Stimulated activated CD4-positive, alpha-beta T cell treated with anti-CD3 and anti-CD28 coated beads, TNF-alpha, amount 100 ng/mL, for 48 hours (primary cell): ENCODE results near the gene TMPRSS15.
"Not testable (repeated sequence)": the region's sequence is repeated elsewhere in the genome, so short reads cannot be mapped to it uniquely, and the experiment has no call there.

ENCODE experiments used
- DNase-seq, 3 donors: peaks; one replicate each; pipeline ENCODE4 v3.0.0-alpha.2; 2020; ENCODE audit warnings: low read depth in 3 of 3

Gene TMPRSS15

GRCh38 chr21:18403735-18404450 is at the start of gene TMPRSS15:
Gene TMPRSS15 (minus strand): TSS chr21:18403785. CDS start chr21:18403622, 163 bp downstream.
- no peak for DNase-seq

- DNase-seq, result no peak
These were observed 48.1 kb upstream of the TMPRSS15 start for GRCh38 chr21:18451670-18452069.

GRCh38 chr21:18449605-18450550 is 46.3 kb upstream of the TMPRSS15 start:
- no peak for DNase-seq

- no peak for DNase-seq
These were observed 40.1 kb upstream of the TMPRSS15 start for GRCh38 chr21:18443701-18444100.

DNA sequence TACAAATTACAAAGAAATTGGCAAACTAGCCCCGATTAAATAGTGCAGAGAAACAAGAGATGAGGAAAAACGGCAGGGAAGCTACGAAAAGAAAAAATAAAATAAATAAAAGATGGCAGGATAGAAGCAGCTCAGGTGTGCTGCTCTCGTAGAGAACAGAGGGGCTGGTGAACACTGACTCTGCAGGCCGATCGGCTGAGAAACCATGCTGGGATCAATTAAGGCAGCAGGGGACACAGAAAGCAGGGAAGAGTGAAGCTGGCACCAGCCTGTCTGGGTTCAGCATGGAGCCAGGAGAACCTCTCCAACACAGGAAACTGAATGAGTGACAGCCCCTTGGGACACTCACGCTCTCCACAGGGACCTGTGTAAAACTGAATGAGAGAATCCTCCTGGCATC is 39.5 kb upstream of the TMPRSS15 start:
- DNase-seq, result no peak

DNA sequence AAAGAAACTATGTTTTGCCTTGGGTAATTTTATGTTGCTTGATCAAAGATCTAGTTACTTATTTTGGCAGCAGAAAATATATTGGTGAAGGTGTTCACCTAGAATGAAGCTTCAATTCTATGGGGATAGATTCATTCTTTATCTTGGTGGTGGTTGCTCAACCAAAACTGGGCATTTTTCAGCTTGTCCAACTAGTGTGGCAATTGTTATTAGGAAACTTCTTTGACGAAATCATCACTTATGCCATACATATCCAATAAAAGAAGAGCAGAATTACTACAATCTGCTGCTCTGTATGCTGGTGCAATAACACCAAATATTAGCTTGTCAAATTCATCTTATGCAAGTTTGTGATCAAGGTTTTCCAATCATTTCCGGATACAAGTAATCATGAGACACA is 26.8 kb upstream of the TMPRSS15 start:
- no peak for DNase-seq

DNA sequence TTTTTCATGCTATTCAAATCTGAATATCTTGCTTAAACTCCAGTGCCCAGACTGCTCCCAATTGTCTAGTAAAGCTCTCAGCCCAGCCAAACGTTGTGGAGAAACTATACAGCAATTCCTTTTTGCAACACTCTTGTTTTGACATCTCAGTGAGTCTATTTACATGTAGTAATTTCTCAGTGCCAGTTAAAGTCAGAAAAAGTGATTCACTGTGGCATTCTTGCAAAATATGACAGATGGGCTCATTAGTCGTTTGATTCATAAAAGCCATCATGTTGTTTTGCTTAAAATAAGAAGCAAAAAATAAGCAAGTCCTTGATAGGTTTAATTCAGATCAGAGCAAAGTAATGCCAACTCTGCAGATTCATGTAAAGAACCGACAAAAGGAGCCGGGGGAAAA is 20.7 kb upstream of the TMPRSS15 start:
- no peak for DNase-seq

- DNase-seq, result no peak
These were observed 13.7 kb upstream of the TMPRSS15 start for GRCh38 chr21:18417141-18417790.

DNA sequence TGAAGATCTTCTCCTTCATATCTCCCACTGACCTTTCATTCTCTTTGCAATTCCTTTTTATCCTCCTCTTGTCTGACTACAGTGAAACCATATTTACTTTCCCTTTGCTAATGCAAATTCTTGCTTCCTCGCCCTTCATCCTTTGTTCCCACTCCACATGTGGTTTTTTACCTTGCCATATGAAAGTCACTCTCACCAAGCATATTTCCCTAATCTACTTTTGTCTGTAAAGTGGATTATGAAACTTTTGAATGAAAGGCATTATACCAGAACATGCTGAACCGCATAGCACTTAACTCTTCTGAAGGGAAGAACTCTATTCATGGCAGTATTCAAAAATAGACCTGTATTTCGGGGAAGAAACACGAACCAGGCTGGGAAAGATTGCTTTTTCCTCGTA is 8.0 kb upstream of the TMPRSS15 start:
- DNase-seq, result no peak

DNA sequence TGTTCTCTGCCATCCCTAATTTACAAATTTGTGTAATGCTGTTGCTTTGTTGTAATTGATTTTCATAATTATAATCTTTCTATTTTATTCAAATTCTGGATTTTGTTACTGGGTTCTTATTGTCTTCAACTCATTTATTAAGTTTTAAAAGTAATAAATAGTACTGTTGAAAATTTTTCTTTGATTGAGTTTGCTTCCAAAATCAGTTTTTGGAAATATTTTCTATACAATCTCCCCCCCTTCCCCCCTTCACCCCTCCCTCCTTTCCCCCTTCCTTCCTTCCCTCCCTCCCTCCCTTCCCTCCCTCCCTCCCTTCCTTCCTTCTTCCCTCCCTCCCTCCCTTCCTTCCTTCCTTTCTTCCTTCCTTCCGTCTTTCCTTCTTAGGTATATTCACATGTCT is 6.0 kb upstream of the TMPRSS15 start:
- DNase-seq, result no peak

GRCh38 chr21:18398843-18399242 is 4.7 kb downstream of the TMPRSS15 start:
- DNase-seq, result no peak

DNA sequence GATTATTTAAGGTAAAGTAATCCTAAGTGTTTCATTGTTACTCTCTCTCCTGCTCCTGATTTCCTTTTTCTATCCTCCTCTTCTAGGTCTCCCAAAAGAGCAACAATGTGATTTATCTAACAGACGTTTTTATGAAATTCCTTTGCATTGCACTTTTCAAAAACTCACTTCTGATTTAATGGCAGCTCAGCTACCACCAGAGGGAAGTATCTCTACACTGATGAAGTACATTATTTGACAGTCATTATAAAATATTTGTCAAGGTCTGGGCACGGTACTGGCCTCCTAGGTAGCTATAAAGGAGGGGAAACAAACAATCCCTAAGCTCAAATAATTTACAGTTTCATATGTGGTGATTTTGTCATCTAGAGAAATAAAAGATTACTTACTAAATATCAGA is 15.6 kb downstream of the TMPRSS15 start:
- DNase-seq, result no peak

GRCh38 chr21:18384771-18385170 is 18.8 kb downstream of the TMPRSS15 start:
- DNase-seq, result no peak

DNA sequence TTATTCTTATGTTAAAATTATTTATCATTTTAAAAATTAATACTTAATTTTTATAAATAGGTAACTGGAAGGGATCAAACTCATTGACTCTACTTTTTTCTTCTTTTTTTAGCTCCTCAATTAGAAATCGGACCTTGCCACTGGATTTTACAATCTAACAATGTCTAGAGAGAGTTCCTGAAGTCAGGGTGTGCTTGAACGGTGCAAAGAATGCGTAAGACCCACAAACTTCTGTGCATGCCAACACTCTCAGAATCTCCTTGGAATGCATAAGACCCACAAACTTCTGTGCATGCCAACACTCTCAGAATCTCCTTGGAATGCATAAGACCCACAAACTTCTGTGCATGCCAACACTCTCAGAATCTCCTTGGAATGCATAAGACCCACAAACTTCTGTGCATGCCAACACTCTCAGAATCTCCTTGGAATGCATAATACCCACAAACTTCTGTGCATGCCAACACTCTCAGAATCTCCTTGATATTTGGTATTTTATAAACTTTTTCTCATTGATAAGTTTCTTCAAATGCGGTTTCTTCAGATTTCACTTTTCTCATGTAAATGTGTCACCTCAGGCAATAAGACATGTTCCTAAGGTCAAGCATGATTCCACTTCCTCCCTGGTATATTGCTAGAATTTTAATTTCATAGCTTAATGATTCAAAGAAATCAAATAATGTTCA is 20.5 kb downstream of the TMPRSS15 start:
- not testable (repeated sequence) for DNase-seq

DNA sequence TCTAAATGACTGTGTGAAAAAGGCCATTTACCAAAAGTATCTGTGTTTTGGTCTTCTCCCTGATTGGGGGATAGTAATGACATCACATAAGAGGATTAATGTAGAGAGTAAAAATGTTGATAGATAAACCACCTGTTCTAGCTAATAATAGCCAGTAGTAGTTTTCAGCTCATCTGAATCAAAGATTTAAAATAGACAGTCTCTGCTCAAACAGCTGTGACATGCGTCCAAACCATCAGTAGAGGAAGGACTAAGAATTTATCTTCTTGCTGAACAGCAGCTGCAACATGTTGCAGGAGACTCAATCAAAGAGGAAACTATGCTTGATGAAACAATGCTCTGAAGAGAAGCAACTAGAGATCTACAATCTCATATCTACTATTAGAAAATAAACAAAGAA is 21.4 kb downstream of the TMPRSS15 start:
- no peak for DNase-seq

DNA sequence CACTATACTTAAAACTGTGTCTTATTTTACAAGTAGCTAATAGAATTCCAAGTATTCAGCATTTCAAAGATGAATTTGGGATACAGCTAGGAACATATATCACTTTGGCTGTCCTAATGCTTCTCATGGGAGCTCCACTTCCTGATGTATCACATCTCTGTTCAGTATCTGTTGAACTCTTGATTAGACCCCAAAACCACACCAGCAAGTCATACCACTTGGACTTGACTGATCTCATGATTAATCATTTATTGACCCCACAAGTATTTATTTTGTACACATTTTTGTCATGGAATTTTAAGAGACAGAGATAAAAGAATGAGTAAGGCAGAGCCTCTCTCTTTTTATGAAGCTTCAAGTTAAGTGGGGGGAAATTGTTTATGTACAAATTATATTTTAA is 30.0 kb downstream of the TMPRSS15 start:
- DNase-seq, result no peak

DNA sequence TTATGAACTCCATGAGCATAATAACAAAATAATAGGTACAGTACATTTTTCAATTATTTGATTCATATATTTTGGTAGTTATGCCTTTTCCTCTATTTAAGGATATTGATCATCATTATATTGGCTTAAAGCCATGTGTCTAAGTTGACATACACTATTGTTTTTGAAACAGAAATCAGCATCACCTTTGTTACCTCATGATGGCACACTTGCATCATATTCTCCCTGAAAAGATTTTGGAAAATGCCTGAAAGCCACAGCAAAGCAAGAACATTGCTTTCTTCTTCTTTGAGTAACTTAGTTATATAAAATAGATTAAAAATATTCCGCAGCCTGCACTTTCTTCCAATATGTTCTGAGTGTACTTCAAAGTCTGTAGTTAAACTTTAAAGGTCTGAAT is 33.3 kb downstream of the TMPRSS15 start:
- DNase-seq, result no peak

GRCh38 chr21:18369115-18369514 is 34.5 kb downstream of the TMPRSS15 start:
- no peak for DNase-seq

- DNase-seq, result no peak
These were observed 35.4 kb downstream of the TMPRSS15 start for GRCh38 chr21:18368205-18368604.

- no peak for DNase-seq
These were observed 46.8 kb downstream of the TMPRSS15 start for GRCh38 chr21:18356801-18357200.

GRCh38 chr21:18354947-18355346 is 48.6 kb downstream of the TMPRSS15 start:
- DNase-seq, result no peak

DNA sequence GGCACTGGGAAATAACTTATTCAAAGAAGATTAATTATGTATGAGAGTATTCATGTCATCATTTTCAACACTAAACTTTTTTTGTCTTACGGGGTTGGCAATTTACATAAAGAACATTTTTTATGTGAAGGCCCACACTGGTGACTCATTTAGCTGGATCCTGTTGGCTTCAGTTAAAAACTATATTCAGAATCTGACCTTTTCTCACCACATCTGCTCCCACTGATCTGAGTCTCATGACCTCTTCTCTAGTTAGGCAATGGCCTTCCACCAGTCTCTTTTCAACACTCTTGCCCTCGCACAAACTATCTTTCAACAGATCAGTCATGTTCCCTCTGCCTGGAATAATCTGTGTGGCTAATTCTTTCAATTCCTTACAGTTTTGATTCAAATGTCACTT is 53.4 kb downstream of the TMPRSS15 start:
- no peak for DNase-seq
